ENCODE results near the gene DKC1.

DKC1 gene

GRCh38 chrX:154738011-154738738, 24.5 kb upstream of the DKC1 start:
- DNase-seq: no peak

DNA sequence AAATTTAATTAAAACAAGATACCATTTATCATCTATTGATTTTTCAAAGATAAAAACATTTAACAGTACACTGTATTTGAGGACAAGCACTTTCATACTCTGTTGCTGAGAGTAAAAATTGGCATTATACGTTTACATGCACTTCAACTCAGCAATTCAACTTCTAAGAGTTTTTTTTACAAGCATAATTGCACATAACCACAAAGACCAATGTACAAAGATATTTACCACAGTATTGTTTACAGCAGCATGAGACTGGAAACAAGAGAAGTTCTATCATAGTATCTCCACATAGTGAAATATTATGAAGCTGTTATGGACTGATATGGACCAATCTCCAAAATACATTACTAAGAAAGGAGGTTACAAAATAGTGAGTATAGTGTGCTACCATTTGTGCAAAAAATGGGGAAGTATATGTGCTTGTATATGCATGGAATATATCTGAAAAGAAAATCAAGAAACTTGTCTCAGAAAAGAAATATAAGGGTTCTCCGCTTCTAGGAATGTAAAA, 22.7 kb upstream of the DKC1 start:
- no peak for DNase-seq

- DNase-seq: no peak
Observed at GRCh38 chrX:154742613-154743012, 20.1 kb upstream of the DKC1 start.

DNA sequence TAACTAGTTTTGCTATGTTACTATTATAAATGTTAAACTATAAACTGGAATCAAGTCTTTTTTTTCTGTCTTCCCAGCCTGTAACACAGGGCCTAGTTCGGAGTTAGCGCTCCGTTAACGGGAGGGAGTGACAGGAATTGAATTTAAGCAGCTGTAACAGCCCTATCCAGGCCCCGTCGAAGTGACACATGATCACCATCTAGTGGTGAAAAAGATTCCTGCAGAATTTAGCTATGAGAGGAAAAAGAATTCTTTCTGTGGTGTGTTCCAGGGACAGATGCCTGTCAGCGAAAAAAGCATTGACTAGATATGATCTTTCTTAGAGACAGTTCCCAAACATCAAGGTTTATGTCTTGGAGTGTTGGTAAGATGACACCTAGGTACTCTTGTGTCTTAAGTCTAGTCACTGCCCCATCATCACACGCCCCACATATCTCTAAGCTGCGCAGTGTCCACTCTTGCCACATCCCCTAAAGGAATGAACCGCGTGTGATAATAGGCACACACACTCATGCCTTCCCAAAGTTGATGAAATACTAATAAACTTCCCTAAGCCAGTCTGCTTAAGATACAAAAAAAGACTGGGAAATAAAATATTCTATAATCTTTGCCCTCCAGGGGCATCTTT, 13.8 kb upstream of the DKC1 start:
- DNase-seq: no peak

GRCh38 chrX:154749856-154750255, 12.8 kb upstream of the DKC1 start:
- no peak for DNase-seq

DNA sequence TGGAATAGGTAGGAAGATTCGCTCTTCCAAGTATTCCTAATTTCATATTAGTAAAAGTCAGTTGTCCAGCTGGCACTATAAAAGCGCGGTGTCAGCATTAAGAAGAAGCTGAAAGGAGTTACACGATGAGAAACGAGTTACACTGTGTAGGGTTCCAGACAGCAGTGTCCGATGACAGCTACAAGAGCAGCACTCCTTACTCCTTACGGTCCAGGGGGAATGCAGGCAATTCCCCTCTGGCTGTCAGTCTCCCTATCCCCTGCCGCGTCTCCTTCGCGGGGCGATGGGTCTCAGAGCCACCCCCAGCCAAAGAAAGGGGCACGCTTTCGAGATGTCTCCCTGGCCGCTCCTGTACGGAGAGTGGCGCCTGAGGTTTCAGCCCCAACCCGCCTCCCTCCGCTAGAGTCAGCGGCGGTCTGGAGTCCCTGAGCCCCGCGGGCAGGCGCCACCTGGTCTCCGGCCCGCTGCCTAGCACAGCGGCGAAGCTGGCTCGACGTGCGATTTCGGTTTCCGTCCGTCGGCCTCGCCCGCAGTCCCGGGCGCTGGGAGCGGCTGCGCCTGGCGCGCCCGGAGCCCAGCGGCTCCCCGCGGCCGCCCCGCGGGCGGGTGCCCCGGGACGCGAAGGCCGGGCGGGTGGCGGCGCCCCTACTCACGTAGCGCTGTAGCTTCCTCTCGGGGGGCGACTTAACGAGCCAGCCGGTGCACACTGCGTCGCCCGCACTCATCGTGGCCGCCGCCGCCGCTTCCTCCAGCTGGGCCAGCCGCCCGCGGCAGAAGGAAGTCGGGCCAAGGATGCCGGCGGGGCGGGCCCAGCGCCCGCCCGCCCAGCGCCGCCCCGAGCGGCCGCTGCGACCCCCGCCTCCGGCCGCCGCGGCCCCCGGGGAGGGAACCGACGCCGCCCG, 12.1 kb upstream of the DKC1 start, which contains the start of gene GAB3:
TSS of gene GAB3 (minus strand) at position 777 of the 902 bp plus-strand sequence. CDS start at position 725, 52 bp downstream.
- no peak for DNase-seq

DNA sequence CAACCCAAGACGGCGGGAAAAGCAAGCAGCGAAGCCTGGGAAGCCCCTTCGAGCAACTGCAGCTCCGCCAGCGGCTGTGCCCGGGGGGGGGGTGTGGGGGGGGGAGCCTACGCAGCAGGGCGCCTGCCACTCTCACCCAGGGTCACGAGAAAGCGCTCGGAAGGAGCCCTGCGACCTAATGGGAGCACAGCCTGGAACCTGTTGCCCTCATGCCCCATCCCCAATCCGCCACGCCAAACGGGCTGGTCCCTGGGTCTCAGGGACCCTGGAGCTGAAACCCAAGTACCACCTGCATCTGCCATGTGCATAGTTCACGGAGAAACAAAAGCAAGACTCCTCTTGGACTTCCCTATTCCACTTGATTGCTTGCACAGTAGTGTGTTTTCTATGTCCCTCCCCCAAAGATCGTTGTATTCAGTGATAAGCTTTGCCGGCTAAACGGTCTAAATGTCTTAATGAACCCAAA, 11.4 kb upstream of the DKC1 start:
- DNase-seq: no peak

DNA sequence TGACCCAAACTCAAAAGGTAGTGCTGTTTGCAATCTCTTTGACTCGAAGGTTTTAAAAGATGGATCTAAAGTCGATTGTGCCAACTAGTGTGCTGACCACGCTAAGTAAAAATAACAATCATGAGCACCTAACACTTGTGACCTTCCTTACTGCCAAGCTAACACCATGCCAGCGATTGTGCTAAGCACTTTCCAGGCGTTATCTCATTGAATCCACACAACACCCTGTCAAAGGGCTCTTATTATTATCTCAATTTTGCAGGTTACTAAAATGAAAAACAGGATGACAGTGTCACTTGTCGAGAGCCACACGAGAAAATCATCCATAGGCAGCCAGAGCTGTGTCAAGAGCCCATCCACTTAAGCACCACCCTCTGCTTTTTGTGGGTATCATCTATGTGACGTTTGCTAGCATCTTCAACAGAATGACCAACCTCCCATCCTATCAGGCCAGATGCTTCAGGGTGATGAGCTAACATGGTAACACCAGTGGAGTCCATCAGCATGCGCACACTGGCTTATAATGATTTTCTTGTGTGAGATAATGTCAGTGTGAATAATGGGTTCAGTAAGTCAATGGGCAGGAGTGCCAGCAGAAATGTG, 10.9 kb upstream of the DKC1 start:
- no peak for DNase-seq

DNA sequence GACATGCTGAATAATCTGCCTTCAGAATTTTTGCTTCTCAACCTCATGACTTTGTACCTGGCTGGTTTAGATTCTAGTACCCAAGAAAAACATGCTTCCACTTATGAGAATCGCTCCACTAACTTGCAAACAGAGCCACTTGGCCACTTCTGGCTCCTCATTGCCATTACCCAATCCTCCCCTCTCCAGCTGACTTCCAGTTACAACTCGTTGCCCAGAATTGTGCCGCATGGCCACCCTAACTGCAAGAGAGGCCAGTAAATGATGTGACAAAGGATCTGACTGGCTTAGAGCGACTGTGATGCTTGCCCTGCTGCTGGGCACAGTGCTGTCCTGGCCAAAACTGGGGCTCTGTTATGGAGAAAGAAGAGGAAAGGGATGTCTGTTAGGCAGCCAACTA, 4.0 kb upstream of the DKC1 start:
- DNase-seq: no peak

DNA sequence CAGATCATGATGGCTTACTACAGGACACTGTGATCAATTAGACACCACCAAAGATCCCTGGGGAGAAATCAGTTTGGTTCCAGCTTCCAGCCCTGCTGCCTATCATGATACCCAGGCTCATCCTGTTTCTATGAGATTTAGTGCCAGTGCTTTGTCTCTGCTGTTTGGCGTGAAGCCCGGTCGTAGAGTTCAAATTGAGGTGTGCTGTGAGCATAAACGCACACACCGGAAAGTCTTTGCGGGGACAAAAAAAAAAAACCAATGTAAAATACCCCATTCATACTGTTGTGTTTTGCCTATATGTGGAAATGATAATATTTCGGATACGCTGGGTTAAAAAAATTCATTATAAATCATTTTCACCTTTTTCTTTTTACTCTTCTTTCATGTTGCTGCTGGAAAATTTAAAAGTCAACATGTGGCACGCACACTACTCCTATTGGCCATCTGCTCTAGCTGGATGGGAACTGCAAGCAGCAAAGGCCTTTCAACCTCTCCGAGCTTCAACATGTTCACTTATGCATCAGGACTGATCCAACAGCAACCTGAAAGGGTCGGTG, 607 bp upstream of the DKC1 start:
- no peak for DNase-seq

GRCh38 chrX:154774622-154775021, 12.0 kb downstream of the DKC1 start:
- no peak for DNase-seq

- DNase-seq: no peak
Observed at GRCh38 chrX:154775419-154776349, 13.0 kb downstream of the DKC1 start.

- DNase-seq: no peak
Observed at GRCh38 chrX:154776753-154777152, 14.1 kb downstream of the DKC1 start.

DNA sequence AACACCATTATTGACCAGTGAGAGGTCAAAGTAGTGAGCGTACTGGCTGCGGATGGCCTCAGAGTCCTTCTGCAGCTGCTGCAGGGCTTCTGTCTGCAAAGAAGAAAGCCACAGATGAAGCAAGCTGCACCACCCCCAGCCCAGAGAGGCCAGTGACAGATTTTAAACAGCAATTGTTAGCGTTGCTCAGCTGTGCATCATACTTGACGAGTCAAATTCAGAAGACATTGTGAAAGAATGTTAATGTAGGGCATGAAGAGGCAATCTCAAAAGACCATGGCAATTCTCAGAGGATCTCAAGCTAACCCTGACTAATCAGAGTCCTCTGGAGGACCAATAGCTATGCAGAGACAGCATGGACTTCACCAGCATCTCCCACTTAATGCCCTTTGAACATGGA, 16.6 kb downstream of the DKC1 start:
- DNase-seq: no peak

GRCh38 chrX:154780968-154781367, 18.3 kb downstream of the DKC1 start:
- no peak for DNase-seq

DNA sequence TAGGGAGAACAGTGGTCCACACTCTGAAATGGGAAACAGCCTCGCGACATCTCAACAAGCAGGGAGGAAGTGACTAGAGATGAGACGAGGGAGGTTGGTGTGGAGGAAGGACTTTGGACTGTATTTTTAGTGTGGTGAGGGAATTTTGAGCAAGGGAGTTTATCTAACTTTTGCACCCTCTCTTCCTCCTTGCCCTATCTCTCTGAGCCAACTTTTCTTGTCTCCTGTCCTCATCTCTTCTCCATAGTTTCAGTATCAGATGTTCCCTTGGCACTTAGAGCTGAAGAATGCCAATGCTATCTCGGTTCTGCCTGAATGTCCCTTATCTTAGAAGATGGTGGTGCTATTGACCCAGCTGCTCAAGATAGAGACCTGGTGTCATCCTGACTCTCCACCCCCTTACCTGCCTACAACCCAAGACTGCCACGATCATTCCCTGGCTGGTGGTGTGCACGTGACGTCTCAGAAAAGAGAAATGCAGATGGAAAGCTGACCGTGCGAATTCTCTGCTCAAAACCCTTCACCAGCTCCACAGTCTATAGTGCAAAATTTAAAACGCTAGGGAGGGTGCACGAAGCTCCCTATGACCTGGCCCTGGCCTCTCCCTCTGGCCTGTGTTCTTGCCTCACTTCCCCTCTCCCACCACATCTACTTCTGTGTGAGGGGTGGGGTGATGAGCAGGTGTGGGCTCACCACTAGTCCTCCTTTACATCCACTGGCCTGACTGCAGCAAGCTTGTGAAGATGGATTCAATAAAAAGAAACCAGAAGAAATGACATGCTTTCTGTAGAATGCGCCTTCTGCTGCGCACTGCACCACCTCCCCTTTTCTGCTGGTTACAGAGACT, 21.7 kb downstream of the DKC1 start:
- no peak for DNase-seq

GRCh38 chrX:154785716-154786115, 23.1 kb downstream of the DKC1 start:
- no peak for DNase-seq

DNA sequence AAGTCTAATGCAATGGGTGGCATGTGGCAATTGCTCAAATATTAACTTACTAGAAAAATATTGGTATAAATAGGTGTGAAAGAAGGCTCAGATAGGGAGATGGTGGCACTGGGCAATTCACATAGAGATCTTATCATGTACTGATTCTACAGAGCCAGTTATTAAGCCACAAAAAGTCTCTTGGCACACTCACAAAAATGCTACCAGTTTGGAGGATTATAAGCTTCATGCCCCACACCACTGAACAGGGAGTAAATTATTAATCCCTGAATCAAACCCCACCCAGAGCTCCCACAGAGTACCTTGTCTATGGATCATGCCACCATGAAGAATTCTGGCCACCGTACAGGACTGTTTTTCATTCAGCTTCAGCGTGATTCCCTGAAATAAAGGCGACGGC, 28.8 kb downstream of the DKC1 start:
- DNase-seq: no peak

GRCh38 chrX:154791939-154792338, 29.3 kb downstream of the DKC1 start:
- DNase-seq: no peak

DNA sequence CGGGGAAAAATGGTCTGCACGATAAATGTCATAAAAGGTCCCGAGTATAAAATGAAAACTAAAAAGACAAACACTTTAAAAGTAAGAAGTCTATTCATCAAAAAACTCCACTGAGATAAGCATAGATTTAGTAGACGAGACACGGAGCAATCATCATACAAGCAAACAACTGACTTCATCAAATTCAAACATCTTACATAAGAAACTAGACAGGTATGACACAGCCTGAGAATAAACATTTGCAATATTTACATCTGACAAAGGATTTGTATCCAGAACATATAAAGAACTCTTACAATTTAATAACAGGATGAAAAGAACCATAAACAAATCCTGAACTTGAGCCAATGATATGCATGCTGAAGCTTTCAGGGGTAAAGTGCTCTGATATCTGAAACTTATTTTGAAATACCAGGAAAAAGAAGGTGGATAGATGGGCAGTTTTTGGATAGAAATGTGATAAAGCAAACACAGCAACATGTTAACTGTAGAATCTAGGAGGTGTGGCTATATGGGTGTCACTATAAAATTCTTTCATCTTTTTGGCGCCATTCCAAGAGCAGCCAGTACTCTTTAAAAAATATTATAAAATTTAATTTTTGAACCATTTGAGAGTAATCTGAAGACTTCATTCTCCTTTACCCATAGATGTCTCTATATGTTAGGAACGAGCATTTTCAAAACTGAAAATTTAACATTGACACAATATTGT, 30.6 kb downstream of the DKC1 start:
- DNase-seq: no peak

Data from T1000 (cell line).